GM21619 (cell line): ENCODE data around the gene ZNF862.

Experiments
- ATAC-seq: cut with Tn5 transposase; IDR thresholded peaks from one replicate; pipeline ENCODE4 v1.9.1; 2021; ENCODE audit not compliant: unreplicated experiment

The ZNF862 gene

DNA sequence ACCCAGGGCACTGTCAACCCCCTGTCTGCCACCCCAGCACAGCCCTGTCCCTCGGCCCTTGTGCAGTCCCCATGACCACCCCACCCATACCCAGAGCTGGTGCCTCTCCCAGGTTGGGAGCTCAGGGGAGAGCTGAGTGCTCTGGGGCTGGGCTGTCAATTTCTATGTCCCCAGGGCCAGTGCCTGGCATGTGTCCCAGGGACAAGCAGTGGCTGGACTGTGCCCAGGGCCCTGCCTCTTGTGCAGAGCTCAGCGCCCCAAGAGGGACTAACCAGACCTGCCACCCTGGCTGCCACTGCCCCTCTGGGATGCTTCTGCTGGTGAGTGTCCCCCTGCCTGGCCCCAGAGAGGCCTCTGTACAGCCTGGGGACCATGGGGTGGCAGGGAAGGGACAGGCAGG lies 29.0 kb upstream of the ZNF862 start:
- ATAC-seq, result no peak

DNA sequence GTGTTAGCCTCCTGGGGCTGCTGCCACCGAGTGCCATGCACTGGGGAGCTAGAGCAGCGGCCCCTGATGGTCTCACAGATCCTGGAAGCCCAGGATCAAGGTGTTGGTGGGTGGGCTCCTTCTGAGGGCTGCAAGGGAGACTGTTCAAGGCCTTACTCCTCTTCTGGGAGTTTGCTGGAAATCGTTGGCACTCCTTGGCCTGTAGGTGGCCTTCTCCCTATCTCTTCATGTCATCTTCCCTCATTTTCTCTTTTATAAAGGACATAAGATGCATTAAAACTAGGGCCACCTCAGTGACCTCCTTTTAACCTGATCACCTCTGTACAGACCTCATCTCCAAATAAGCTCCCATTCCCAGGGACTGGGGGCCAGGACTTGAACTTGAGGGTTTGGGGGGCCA lies 27.0 kb upstream of the ZNF862 start:
- ATAC-seq, result no peak

DNA sequence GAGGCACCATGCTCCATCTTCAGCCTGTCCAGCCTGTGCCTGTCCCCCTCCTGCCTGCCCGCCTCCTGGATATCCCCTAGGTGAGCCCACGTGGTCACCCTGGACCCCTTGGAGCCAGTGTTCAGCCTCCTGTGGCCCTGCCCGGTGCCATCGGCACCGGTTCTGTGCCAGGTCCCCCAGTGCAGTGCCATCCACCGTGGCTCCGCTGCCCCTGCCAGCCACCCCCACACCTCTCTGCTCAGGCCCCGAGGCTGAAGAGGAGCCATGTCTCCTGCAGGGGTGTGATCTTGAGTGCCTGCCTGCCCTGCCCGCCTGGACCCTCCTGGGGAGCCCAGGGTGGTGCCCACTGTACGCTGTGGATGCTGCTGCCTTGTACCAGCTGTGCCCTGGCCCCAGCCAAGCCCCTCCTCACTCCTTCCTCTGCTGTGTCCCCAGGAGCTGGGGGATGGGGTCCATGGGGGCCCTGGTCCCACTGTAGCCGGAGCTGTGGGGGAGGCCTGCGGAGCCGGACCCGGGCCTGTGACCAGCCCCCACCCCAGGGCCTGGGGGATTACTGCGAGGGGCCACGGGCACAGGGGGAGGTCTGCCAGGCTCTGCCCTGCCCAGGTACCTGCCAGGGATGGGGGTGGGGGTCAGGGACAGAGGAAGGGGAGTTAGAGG lies 26.2 kb upstream of the ZNF862 start:
- ATAC-seq, result no peak

DNA sequence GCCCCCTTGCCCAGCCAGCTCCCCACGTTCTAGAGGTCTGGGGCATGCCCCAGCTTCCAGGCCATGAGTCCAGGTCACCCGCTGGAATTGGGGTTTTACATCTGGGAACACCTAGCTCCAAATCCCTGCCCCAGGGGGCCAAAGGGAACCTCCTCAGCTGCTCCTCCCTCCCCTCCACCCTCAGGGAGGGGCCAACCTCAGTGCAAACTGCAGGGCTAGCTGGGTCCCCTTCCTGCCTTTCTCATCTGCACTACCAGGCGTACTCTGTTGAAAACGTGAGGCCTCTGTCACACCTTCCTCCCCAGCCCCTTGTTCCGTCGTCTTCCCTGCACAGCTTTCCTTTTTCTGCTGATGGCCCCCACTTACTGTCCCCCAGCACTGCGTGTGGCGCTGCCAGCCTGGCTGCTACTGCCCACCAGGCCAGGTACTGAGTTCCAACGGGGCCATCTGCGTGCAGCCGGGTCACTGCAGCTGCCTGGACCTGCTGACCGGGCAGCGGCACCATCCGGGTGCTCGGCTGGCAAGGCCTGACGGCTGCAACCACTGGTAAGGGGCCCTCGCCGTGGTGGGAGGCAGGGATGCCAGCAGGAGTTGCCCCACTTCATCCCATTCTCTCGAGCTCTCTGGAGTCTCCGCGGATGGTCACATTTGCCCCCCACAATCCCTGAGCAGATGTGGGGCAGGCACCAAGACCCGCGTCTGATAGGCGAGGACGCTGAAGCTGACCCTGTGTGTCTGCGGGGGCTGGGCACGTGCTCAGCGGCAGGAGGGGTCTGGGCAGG lies 24.7 kb upstream of the ZNF862 start:
- ATAC-seq, result no peak

DNA sequence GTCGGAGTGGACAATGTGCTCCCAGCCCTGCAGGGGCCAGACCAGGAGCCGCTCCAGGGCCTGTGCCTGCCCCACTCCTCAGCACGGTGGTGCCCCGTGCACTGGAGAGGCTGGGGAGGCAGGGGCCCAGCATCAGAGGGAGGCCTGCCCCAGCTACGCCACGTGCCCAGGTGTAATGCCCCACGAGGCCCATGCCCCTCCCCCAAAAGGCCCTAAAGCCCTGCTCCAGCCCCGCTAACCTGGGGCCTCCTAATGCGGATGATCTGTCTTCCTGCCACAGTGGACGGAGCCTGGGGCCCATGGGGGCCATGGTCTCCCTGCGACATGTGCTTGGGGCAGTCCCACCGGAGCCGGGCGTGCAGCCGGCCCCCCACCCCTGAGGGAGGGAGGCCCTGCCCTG lies 23.7 kb upstream of the ZNF862 start:
- ATAC-seq, result no peak

DNA sequence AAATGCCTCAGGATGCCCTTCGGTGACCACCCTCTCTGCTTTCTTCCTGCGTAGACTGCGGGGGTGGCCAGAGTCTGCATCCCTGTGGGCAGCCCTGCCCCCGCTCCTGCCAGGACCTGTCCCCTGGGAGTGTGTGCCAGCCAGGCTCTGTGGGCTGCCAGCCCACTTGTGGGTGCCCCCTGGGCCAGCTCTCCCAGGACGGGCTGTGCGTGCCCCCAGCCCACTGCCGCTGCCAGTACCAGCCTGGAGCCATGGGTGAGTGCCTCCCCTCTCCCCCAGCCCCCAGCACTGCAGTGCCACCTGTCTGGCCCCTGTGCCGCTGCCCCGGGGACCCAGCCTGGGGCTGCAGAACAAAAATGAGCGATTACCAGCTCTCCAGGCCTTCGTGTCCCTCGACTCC lies 23.1 kb upstream of the ZNF862 start:
- no peak for ATAC-seq

DNA sequence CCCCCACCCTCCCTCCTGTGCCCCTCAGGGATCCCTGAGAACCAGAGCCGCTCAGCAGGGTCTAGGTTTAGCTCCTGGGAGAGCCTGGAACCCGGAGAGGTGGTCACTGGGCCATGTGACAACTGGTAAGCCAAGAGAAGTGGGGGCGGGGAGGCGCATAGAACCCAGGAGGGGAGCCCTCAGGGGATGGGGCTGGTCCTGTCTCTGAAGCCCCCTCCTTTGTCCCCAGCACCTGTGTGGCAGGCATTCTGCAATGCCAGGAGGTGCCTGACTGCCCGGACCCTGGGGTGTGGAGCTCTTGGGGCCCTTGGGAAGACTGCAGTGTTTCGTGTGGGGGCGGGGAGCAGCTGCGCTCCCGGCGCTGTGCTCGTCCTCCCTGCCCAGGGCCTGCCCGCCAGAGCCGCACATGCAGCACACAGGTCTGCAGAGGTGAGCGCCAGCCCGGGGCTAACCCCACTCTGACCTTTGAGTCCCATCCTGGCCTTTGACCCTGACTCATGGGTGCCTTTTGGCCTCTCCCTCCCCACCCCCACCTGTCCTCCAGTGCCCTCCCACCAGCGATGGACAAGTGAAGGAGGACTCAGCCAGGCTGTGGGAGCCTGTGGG lies 22.4 kb upstream of the ZNF862 start:
- ATAC-seq, result no peak

DNA sequence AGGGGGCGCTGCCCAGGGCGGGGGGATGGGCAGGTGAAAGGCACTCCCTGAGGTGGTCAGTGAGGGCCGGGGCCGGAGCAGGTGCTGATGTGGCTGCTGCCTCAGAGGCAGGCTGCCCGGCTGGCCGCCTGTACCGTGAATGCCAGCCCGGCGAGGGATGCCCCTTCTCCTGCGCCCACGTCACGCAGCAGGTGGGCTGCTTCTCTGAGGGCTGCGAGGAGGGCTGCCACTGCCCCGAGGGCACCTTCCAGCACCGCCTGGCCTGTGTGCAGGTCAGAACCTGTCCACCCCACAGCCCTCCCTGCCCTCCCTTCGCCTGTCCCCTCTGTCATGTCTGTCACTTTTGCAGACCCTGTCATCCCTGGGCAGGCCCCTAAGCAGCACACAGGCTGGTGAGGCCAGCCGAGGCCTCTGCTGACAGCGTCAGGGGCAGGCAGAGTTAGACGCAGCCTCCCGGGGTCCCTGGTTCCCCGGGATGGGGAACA lies 21.9 kb upstream of the ZNF862 start:
- no peak for ATAC-seq

DNA sequence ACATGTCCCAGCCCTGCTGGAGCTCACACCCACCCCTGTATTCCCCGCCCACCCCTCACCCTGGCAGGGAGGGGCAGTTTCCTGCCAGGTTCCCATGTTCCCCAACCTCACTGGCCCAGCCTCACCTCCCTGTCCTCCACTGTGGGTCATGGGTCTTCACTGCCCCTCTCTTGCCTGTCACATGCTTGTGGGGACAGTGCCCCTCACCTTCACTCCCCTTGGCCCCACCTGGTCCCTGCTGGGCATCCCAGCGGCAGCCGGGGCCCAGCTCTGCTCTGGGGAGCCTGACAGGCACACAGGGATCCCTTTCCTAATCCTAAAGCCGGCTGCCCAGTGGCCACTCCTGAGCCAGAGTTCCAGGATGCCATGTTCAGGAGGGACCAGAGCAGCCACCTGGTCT lies 21.4 kb upstream of the ZNF862 start:
- no peak for ATAC-seq

DNA sequence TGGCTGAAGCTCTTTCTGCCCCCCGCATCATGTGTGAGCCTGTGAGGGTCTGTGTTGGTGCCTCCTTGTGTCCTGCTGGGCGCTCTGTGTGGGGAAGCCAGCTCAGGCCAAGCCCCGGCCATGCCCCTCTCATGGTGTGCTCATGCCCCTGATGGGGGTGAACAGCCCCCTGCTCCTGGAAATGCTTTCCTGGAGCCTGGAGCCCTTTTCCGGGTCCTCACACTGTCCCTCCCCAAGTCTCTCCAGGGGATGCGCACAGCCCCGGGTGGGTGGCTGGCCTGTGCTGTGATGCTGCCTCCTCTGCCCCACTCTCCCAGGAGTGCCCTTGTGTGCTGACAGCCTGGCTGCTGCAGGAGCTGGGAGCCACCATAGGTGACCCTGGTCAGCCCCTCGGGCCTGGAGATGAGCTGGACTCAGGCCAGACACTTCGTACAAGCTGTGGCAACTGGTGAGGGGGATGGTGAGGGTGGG lies 20.8 kb upstream of the ZNF862 start:
- no peak for ATAC-seq

DNA sequence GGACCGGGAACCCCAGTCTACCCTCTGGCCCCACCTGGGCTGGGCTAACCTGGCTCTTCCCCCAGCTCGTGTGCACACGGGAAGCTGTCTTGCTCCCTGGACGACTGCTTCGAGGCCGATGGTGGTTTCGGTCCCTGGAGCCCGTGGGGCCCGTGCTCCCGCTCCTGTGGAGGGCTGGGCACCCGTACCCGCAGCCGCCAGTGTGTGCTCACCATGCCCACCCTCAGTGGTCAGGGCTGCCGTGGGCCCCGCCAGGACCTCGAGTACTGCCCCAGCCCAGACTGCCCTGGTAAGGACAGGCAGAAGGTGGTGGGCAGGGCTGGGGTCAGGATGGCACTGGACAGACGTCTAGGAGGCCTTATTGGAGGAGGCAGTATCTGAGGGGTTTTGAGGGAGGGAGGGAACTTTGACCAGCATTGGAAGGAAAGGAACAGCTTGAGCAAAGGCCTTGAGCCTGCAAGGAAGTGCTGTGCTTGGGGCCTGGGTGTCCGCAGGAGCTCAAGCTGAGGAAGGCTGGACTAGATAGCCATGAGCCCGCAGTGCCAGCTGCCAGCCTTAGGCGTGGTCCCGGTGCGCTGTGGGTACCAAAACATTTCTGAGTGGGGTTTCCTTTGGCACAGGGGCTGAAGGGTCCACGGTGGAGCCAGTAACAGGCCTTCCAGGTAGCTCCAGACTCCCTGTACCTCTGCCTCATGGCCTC lies 20.2 kb upstream of the ZNF862 start:
- ATAC-seq, result no peak

DNA sequence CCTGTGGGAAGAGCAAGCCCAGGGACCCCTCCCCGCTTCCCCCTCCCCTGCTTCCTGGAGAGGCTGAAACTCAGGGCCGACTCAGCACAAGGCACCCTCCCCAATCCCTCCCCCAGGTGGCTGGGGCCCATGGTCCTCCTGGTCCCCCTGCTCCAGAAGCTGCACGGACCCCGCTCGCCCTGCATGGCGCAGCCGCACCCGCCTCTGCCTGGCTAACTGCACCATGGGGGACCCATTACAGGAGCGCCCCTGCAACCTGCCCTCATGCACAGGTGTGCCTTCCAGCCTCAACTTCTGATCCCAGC lies 19.7 kb upstream of the ZNF862 start:
- no peak for ATAC-seq

DNA sequence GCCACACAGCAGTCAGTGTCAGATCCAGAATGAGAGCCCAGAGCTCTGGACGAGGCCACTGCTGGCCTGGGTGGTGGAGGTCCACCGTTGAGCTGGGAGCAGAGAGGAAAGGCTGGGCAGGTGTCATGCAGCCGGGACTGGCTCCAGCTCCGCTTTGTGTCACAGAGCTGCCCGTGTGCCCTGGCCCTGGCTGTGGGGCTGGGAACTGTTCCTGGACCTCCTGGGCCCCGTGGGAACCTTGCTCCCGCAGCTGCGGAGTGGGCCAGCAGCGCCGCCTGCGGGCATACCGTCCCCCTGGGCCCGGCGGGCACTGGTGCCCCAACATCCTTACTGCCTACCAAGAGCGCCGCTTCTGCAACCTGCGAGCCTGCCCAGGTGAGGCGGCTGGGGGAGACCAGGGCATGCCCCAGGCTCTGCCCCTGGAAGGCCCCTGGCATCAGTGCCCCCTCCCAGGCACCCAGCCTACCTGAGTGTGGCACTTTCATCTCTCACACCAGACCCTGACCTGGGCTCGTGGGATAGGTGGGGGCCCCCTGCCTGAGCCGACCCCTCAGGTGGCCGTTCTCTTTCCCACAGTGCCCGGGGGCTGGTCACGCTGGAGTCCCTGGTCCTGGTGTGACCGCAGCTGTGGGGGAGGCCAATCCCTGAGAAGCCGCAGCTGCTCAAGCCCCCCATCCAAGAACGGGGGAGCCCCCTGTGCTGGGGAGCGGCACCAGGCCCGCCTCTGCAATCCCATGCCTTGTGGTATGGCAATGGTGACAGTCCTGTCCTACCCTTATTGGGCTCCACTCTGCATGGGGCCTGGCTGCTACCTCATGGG lies 18.8 kb upstream of the ZNF862 start:
- no peak for ATAC-seq

DNA sequence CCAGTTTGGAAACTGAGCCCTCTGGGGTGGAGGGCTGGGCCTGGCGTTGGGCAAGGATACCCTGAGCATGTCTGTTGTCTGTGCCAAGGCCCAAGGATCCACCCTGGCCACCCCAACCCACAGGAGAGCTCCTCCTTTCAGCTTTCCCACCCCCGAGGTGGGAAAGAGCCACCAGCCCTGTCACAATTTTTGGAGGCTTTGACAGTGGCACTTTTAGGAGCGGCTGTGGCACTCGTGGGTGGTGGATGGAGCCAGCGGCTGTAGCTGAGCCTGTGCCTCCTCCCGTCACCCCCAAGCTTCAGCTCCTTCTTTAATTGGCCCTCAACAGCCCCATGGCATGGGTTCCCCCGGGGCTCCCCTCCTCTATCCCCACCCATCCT lies 18.2 kb upstream of the ZNF862 start:
- no peak for ATAC-seq

DNA sequence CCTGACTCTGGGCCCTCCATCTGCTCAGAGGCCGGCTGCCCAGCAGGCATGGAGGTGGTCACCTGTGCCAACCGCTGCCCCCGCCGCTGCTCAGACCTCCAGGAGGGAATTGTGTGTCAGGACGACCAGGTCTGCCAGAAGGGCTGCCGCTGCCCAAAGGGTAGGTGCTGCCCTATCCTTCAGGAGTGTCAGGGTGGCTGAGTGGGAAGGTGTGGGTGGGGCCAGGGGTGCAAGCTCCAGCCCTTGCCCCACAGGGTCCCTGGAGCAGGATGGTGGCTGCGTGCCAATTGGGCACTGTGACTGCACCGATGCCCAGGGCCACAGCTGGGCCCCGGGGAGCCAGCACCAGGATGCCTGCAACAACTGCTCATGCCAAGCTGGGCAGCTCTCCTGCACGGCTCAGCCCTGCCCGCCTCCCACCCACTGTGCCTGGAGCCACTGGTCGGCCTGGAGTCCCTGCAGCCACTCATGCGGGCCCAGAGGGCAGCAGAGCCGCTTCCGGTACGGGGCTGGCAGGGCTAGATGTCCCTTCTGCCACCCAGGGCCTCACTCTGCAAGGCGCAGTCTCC lies 17.5 kb upstream of the ZNF862 start:
- no peak for ATAC-seq

DNA sequence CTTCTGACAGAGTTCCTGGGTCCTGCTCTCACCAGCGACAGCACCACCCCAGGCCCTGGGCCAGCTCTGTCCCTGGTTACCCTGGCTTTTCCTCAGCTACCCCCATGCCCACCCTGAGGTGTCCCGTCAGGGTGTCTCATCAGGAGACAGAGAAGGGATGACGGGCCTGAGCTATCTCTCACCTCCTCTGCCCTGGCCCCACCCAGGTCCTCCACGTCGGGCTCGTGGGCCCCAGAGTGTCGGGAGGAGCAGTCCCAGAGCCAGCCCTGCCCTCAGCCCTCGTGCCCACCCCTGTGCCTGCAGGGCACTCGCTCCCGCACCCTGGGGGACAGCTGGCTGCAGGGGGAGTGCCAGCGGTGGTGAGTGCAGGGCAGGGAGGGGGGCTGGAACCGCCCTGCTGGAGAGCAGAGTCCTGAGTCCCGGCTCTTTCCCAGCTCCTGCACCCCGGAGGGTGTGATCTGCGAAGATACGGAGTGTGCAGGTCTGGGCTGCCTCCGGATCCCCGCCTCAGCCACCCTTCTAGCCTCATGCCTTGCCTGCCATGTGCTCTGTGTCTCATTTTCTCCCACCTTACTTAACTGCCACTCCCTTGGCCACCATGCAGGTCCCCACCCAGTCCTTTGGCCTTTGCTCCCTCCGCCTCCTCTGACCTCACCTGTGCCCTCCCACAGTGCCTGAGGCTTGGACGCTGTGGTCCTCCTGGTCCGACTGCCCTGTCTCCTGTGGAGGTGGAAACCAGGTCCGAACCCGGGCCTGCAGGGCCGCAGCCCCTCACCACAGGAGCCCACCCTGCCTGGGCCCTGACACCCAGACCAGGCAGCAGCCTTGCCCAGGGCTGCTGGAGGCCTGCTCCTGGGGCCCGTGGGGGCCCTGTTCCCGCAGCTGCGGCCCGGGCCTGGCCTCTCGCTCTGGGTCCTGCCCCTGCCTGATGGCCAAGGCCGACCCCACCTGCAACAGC lies 16.7 kb upstream of the ZNF862 start:
- no peak for ATAC-seq

DNA sequence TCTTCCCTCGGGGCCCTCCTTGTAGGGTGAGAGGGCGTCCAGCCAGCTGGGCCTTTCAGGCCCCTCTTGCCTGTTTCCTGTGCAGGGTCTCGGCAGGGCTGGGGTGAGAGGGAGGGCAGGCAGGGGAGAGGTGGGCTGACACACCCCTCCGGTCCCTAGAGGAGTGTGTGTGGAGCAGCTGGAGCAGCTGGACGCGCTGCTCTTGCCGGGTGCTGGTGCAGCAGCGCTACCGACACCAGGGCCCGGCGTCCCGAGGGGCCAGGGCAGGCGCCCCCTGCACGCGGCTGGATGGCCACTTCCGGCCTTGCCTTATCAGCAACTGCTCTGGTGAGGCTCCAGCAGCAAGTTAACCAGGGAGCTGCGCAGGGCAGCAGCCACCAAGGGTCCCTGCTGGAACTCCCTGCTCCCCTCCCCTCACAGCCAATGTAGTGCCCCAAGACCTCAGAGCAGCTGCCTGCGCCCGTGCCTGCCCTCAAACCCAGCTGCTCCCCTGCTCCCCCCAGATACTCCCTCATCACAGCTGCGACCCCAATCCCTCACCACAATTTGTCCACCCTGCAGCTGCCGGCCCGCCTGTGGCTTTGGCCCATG lies 15.7 kb upstream of the ZNF862 start:
- ATAC-seq, result no peak

DNA sequence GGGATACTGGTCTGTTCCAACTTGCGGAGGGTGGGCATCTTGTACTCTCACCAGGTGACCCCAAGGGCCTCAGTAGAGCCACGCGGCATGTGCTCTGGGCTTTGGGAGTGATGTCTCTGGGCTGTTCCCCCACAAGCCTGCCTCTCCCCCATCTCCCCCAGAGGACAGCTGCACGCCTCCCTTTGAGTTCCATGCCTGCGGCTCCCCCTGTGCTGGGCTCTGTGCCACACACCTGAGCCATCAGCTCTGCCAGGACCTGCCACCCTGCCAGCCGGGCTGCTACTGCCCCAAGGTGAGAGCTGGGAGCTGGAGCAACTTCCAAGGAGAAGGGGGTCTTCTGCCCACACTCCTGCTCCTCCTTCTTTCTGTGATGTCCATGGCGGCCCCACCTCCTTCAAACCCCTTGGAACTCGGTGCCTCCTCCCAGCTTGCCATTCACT lies 15.0 kb upstream of the ZNF862 start:
- no peak for ATAC-seq

DNA sequence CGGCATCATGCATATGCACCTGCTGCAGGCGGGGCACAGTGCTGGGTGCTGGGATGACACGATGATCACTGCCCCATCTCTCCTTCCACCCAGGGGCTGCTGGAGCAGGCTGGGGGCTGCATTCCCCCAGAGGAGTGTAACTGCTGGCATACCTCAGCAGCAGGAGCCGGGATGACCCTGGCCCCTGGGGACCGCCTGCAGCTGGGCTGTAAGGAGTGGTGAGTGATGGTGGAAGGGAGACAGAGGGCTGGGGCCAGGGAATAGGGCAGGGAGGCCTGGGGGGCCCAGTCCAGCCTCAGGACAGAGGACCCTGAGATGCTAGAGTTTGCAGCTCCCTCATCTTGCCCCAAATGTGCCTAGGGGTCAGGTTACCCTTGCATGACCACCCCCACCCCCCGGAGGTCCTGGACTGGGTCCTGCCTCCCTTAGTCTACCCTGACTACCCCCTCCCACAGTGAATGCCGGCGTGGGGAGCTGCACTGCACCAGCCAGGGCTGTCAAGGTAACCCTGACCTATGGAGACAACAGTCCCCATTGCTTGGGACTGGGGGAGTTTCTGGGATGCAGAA lies 14.5 kb upstream of the ZNF862 start:
- ATAC-seq, result no peak
